DND-41 (cell line): ENCODE measurements around the gene NCAM2.
A peak's percentile ranks its signal among the peaks of the same experiment; 100 is the strongest.

ENCODE experiments used
- ATAC-seq: fragments of 200-7000 bp; cut with Tn5 transposase; 3 replicates; pipeline ENCODE4 v1.9.1; 2021; ENCODE audit warnings: low read depth; ENCODE audit not compliant: insufficient read depth
- DNase-seq: peaks from one replicate; pipeline ENCODE4 v3.0.0-alpha.2; 2020
- H2AFZ ChIP-seq: 2 replicates; pipeline ENCODE4 v1.6.0; 2012; ENCODE audit warnings: low read depth, low read length
- H3K27ac ChIP-seq: 2 replicates; pipeline ENCODE4 v1.5.1; 2012; ENCODE audit warnings: low read length, inconsistent platforms
- H3K27me3 ChIP-seq: fragments of 200-600 bp; sonication (generic); 2 replicates; pipeline ENCODE4 v1.6.0; 2012; ENCODE audit warnings: low read length, mild to moderate bottlenecking, inconsistent platforms; ENCODE audit not compliant: insufficient read depth, poor library complexity
- H3K36me3 ChIP-seq: 2 replicates; pipeline ENCODE4 v1.5.1; 2012; ENCODE audit warnings: low read length, inconsistent platforms; ENCODE audit not compliant: insufficient read depth
- H3K4me1 ChIP-seq: 2 replicates; pipeline ENCODE4 v1.5.1; 2012; ENCODE audit warnings: mild to moderate bottlenecking, low read length; ENCODE audit not compliant: insufficient read depth
- H3K4me2 ChIP-seq: 2 replicates; pipeline ENCODE4 v1.6.0; 2012; ENCODE audit warnings: mild to moderate bottlenecking, moderate library complexity, low read length, inconsistent platforms; ENCODE audit not compliant: insufficient read depth
- H3K4me3 ChIP-seq, 2 experiments: fragments of 200-600 bp in 1 of 2; shearing (Covaris generic) in 1 of 2; 2 replicates each; pipeline ENCODE4 v1.5.1; 2012 to 2016; ENCODE audit warnings: inconsistent platforms in 2 of 2, low read length in 2 of 2, mild to moderate bottlenecking in 2 of 2, low read depth in 1 of 2, moderate library complexity in 1 of 2
- H3K79me2 ChIP-seq: 2 replicates; pipeline ENCODE4 v1.6.0; 2012; ENCODE audit warnings: low read length, inconsistent platforms; ENCODE audit not compliant: insufficient read depth
- H3K9ac ChIP-seq: 2 replicates; pipeline ENCODE4 v1.6.0; 2012; ENCODE audit warnings: low read depth, mild to moderate bottlenecking, inconsistent platforms, low read length, moderate library complexity
- H3K9me3 ChIP-seq: 2 replicates; pipeline ENCODE4 v1.5.1; 2012; ENCODE audit warnings: low read length, moderate library complexity, mild to moderate bottlenecking, inconsistent platforms; ENCODE audit not compliant: insufficient read depth, severe bottlenecking
- H4K20me1 ChIP-seq: 2 replicates; pipeline ENCODE4 v1.6.0; 2012; ENCODE audit warnings: low read length; ENCODE audit not compliant: insufficient read depth
- EZH2 ChIP-seq: IDR thresholded peaks from 3 replicates; pipeline ENCODE4 v1.6.1; 2012; ENCODE audit warnings: borderline replicate concordance, low read depth, mild to moderate bottlenecking, moderate library complexity, low read length, inconsistent platforms; ENCODE audit not compliant: severe bottlenecking
- TF ChIP-seq, protein P1 (sequence below): IDR thresholded peaks from 2 replicates; pipeline ENCODE4 v1.5.1; 2012; ENCODE audit warnings: borderline replicate concordance, low read length, moderate library complexity, mild to moderate bottlenecking; ENCODE audit not compliant: poor library complexity, severe bottlenecking; ENCODE audit errors: extremely low read depth

The NCAM2 gene

DNA sequence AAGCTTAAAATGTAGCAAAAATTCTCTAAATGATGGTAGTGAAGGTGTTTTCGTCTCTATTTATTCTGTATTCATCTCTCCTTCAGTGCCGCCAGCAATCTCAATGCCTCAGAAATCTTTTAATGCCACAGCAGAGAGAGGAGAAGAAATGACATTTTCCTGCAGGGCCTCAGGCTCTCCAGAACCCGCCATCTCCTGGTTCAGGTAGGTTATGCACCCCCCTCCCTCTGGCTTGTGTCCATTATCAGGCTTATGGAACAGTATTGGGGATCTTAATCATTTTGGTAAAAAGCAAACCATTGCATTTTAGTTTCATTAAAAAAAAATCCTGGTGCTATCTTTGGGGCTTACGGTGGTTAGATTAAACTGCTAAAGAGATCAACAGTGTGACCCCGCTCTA lies 326.1 kb downstream of the NCAM2 start:
- Histone ChIP-seq H3K9me3 (no peaks in the 10 kb centered on the region), H3K79me2 (no peaks in the 10 kb centered on the region), H3K4me2 (no peak overlapping the region), H3K27ac (no peak overlapping the region), H3K4me1 (no peaks in the 10 kb centered on the region), H2AFZ (no peak overlapping the region), H3K9ac (no peak overlapping the region), H4K20me1 (no peaks in the 10 kb centered on the region), H3K36me3 (no peaks in the 10 kb centered on the region), H3K4me3 (no peak overlapping the region), H3K27me3 (no peaks in the 10 kb centered on the region)
- ATAC-seq = no peak
- DNase-seq = no peak
- TF ChIP-seq, protein P1, sequence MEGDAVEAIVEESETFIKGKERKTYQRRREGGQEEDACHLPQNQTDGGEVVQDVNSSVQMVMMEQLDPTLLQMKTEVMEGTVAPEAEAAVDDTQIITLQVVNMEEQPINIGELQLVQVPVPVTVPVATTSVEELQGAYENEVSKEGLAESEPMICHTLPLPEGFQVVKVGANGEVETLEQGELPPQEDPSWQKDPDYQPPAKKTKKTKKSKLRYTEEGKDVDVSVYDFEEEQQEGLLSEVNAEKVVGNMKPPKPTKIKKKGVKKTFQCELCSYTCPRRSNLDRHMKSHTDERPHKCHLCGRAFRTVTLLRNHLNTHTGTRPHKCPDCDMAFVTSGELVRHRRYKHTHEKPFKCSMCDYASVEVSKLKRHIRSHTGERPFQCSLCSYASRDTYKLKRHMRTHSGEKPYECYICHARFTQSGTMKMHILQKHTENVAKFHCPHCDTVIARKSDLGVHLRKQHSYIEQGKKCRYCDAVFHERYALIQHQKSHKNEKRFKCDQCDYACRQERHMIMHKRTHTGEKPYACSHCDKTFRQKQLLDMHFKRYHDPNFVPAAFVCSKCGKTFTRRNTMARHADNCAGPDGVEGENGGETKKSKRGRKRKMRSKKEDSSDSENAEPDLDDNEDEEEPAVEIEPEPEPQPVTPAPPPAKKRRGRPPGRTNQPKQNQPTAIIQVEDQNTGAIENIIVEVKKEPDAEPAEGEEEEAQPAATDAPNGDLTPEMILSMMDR = peak; percentile 8
- no peak for TF ChIP-seq EZH2

DNA sequence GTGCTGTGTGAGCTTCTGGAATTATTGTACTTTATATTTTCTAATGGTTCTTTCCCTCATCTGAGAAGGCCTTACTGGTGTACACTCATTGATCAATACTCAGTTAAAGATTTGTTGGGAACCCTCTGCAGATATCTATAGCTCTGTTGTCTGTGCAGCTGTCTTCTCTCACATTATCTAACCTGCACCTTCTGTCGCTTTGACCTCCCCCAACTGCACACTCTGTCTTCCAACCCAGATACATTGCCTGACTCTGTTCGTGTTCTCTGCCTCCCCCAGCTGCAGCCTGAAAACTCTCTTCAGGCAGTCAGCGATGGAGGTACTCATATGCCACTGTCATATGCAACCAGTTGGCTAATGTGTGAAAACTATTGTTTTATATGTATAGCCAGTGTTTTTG lies 334.3 kb downstream of the NCAM2 start:
- DNase-seq (no peak), ATAC-seq (no peak)
- Histone ChIP-seq H3K9me3 (no peaks in the 10 kb centered on the region), H3K27me3 (no peaks in the 10 kb centered on the region), H3K4me3 (no peak overlapping the region), H3K79me2 (no peaks in the 10 kb centered on the region), H3K27ac (no peak overlapping the region), H2AFZ (no peak overlapping the region), H3K4me1 (no peaks in the 10 kb centered on the region), H3K4me2 (no peak overlapping the region), H3K9ac (no peak overlapping the region), H3K36me3 (no peaks in the 10 kb centered on the region), H4K20me1 (no peaks in the 10 kb centered on the region)
- no peak for TF ChIP-seq EZH2
- TF ChIP-seq, protein P1 = no peak

DNA sequence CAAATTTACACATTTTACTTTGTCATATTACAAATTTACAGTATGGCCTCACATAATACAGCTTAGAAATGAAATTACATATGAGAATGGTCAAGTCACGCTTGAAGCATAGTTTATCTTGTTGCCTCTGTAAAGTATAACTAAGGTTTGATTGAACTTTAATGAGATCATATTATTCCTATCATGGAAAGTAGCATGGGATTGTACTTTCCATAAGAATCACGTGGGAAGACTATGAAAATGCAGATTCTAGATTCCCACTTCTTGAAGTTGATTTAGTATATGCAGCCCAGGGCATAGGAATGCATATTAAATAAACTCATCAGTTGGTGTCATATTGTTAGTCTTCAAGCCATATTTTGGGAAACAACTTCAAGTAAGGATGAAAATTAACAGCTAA lies 342.8 kb downstream of the NCAM2 start:
- Histone ChIP-seq H3K36me3 (no peaks in the 10 kb centered on the region), H3K4me1 (no peaks in the 10 kb centered on the region; the same call in 1 of the 2 replicates), H3K9me3 (peaks cover 15% of the 10 kb centered on the region), H3K27me3 (no peaks in the 10 kb centered on the region), H3K79me2 (no peaks in the 10 kb centered on the region), H3K4me3 (no peak overlapping the region), H3K9ac (no peak overlapping the region), H2AFZ (no peak overlapping the region), H3K4me2 (no peak overlapping the region), H4K20me1 (no peaks in the 10 kb centered on the region), H3K27ac (no peak overlapping the region)
- TF ChIP-seq, protein P1 = no peak
- no peak for TF ChIP-seq EZH2
- ATAC-seq (no peak), DNase-seq (no peak)

GRCh38 chr21:21345296-21345695 lies 347.1 kb downstream of the NCAM2 start:
- Histone ChIP-seq H3K4me1 (no peaks in the 10 kb centered on the region; the same call in 1 of the 2 replicates), H3K9ac (no peak overlapping the region), H3K27me3 (no peaks in the 10 kb centered on the region), H4K20me1 (no peaks in the 10 kb centered on the region), H3K36me3 (no peaks in the 10 kb centered on the region), H3K4me3 (no peak overlapping the region), H3K4me2 (no peak overlapping the region), H3K9me3 (peaks cover 15% of the 10 kb centered on the region), H3K79me2 (no peaks in the 10 kb centered on the region), H2AFZ (no peak overlapping the region), H3K27ac (no peak overlapping the region)
- TF ChIP-seq, protein P1 = no peak
- TF ChIP-seq EZH2 = no peak
- DNase-seq (no peak), ATAC-seq (no peak)
